OCI-LY7 (cell line): ENCODE data around the gene GID8. TPM values are rescaled to one million over a fixed set of nuclear protein-coding genes. Genes with fewer than 3 reads are reported as not detected.

Source experiments
- BruUV-seq: library from RNA; stranded (reverse); fragments of 400-500 nt; replicated peaks from 2 replicates; lab custom pipeline; 2021; lab: Mats Ljungman, UMichigan
- CTCF ChIA-PET: fragments of 300-600 bp; sonication (Branson Sonifier 250); formaldehyde crosslinking; loops from one replicate; lab custom pipeline; 2022; ENCODE audit warnings: antibody characterized with exemption; ENCODE audit not compliant: unreplicated experiment; lab: Charles Lee
- POLR2A ChIA-PET: fragments of 300-600 bp; sonication (Branson Sonifier 250); formaldehyde crosslinking; loops from one replicate; lab custom pipeline; 2022; ENCODE audit warnings: antibody characterized with exemption; lab: Charles Lee
- DNase-seq: peaks from one replicate; pipeline ENCODE4 v3.0.0-alpha.2; 2015; ENCODE audit warnings: low spot score
- H2AFZ ChIP-seq: fragments of 200-600 bp; sonication (generic), shearing (Covaris generic); 2 replicates; pipeline ENCODE4 v1.6.1; 2014; ENCODE audit warnings: mild to moderate bottlenecking, antibody characterized with exemption, low read length, moderate library complexity
- H3K27ac ChIP-seq: fragments of 200-600 bp; sonication (generic); 2 replicates; pipeline ENCODE4 v1.5.1; 2014; ENCODE audit warnings: mixed run types, low read depth, mild to moderate bottlenecking, moderate library complexity, low read length, inconsistent platforms; ENCODE audit not compliant: poor library complexity, severe bottlenecking
- H3K36me3 ChIP-seq: fragments of 200-600 bp; sonication (generic); 2 replicates; pipeline ENCODE4 v1.6.1; 2014; ENCODE audit warnings: mild to moderate bottlenecking, antibody characterized with exemption, low read length, moderate library complexity, mixed read lengths; ENCODE audit not compliant: insufficient read depth
- H3K4me1 ChIP-seq: fragments of 200-600 bp; sonication (generic); 2 replicates; pipeline ENCODE4 v1.5.1; 2014; ENCODE audit warnings: mild to moderate bottlenecking, low read length; ENCODE audit not compliant: insufficient read depth, poor library complexity, severe bottlenecking
- H3K4me2 ChIP-seq: fragments of 200-600 bp; sonication (generic); 2 replicates; pipeline ENCODE4 v1.6.1; 2014; ENCODE audit warnings: mild to moderate bottlenecking, low read length
- H3K4me3 ChIP-seq: fragments of 200-600 bp; sonication (generic); 2 replicates; pipeline ENCODE4 v1.5.1; 2014; ENCODE audit warnings: mild to moderate bottlenecking, low read depth, low read length; ENCODE audit not compliant: poor library complexity, severe bottlenecking
- H3K79me2 ChIP-seq: fragments of 200-600 bp; sonication (generic); 2 replicates; pipeline ENCODE4 v1.6.1; 2016; ENCODE audit warnings: low read depth, mild to moderate bottlenecking, low read length, moderate library complexity, mixed read lengths; ENCODE audit not compliant: insufficient read depth
- H3K9me2 ChIP-seq: fragments of 200-600 bp; sonication (generic); 2 replicates; pipeline ENCODE4 v1.6.1; 2016; ENCODE audit warnings: mild to moderate bottlenecking, low read length, mixed read lengths; ENCODE audit not compliant: insufficient read depth
- H3K9me3 ChIP-seq: fragments of 200-600 bp; sonication (generic); 2 replicates; pipeline ENCODE4 v1.6.1; 2014; ENCODE audit warnings: mild to moderate bottlenecking, mixed run types, low read length, mixed read lengths
- H4K20me1 ChIP-seq: fragments of 200-600 bp; sonication (generic); 2 replicates; pipeline ENCODE4 v1.6.1; 2014; ENCODE audit warnings: mild to moderate bottlenecking, antibody characterized with exemption, low read length, moderate library complexity, mixed read lengths; ENCODE audit not compliant: insufficient read depth
- CTCF ChIP-seq: fragments of 200-600 bp; sonication (generic); conservative IDR thresholded peaks from 2 replicates; pipeline ENCODE4 v1.5.1; 2014; ENCODE audit warnings: mild to moderate bottlenecking, antibody characterized with exemption, low read length, moderate library complexity, mixed read lengths
- EZH2phosphoT487 ChIP-seq: fragments of 200-600 bp; sonication (generic); IDR thresholded peaks from 2 replicates; pipeline ENCODE4 v1.6.1; 2018; ENCODE audit warnings: low read depth, borderline replicate concordance, mild to moderate bottlenecking, mixed run types, antibody characterized with exemption, low read length, moderate library complexity, mixed read lengths
- intact Hi-C: fragments of 100-400 bp; cut with micrococcal nuclease; formaldehyde crosslinking; loops from one replicate; pipeline ENCODE4 v1.10.0; 2022; ENCODE audit not compliant: unreplicated experiment
- total RNA-seq, 2 experiments: library from RNA; depleted of rRNA in 1 of 2; stranded (reverse); fragments of >200 nt in 1 of 2; shearing (Covaris generic) in 1 of 2; gene quantifications; 2 replicates each; pipeline ENCODE4 v1.2.3, GENCODE V29; 2014 to 2022

Gene GID8
- total RNA-seq, 2 experiments from 2014 or later = 28.7 to 47.7 TPM

- DNase-seq = no peak
- H3K4me1 ChIP-seq = peaks cover 22% of the 10 kb centered on the region
- H3K27ac ChIP-seq = no peak overlapping the region
- no peak overlapping the region for H2AFZ ChIP-seq
- H3K9me2 ChIP-seq = no peaks in the 10 kb centered on the region
- H4K20me1 ChIP-seq = no peaks in the 10 kb centered on the region
- TF ChIP-seq CTCF = no peak
- TF ChIP-seq EZH2phosphoT487 = no peak
- peaks cover 10% of the 10 kb centered on the region for H3K9me3 ChIP-seq
- peaks cover 57% of the 10 kb centered on the region for H3K36me3 ChIP-seq
- H3K79me2 ChIP-seq = no peaks in the 10 kb centered on the region
- no peak overlapping the region for H3K4me3 ChIP-seq
- intact Hi-C loops = loop anchor here (10.0 kb wide), 1 partner anchor 55 kb away; the partner anchor contains the start of gene BHLHE23
- no peak overlapping the region for H3K4me2 ChIP-seq
- BruUV-seq = no TSS peak
- CTCF ChIA-PET = no interaction called here
- POLR2A ChIA-PET = interaction anchor here (0.8 kb wide), 1 partner anchor 13 kb away, joined by 3 read pairs; no protein-coding TSS in a partner anchor
These were observed 12.0 kb downstream of the GID8 start for GRCh38 chr20:62949962-62950361.

DNA sequence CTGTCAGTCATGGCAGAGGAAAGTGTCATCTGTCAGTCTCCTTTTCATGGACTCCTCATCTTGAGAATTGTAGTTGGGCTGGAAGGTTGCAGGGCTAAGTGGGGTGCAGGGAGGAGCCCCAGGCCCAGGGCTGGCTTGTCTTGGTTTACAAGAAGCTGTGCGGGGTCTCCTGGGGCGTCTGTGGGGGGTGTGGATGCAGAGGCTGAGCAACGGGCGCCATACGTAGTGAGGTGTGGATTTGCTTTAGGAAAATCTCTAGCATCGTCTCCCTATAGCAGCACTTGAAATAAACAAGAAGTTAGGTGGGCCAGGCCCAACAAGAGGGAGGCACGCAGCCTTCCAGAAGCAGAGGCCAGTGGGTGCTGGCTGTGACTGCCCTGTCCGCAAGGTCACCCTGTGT is 12.8 kb downstream of the GID8 start:
- POLR2A ChIA-PET = no interaction called here
- H3K4me3 ChIP-seq = no peak overlapping the region
- H3K79me2 ChIP-seq = no peaks in the 10 kb centered on the region
- H2AFZ ChIP-seq = no peak overlapping the region
- DNase-seq = no peak
- H3K4me2 ChIP-seq = no peak overlapping the region
- TF ChIP-seq CTCF = no peak
- TF ChIP-seq EZH2phosphoT487 = no peak
- no peak overlapping the region for H3K27ac ChIP-seq
- H3K4me1 ChIP-seq = peaks cover 24% of the 10 kb centered on the region
- H3K9me3 ChIP-seq = peaks cover 10% of the 10 kb centered on the region
- CTCF ChIA-PET = no interaction called here
- H3K9me2 ChIP-seq = no peaks in the 10 kb centered on the region
- H3K36me3 ChIP-seq = peaks cover 50% of the 10 kb centered on the region
- no TSS peak for BruUV-seq
- intact Hi-C loops = loop anchor here (10.0 kb wide), 1 partner anchor 54 kb away; the partner anchor contains the start of gene BHLHE23
- H4K20me1 ChIP-seq = no peaks in the 10 kb centered on the region

DNA sequence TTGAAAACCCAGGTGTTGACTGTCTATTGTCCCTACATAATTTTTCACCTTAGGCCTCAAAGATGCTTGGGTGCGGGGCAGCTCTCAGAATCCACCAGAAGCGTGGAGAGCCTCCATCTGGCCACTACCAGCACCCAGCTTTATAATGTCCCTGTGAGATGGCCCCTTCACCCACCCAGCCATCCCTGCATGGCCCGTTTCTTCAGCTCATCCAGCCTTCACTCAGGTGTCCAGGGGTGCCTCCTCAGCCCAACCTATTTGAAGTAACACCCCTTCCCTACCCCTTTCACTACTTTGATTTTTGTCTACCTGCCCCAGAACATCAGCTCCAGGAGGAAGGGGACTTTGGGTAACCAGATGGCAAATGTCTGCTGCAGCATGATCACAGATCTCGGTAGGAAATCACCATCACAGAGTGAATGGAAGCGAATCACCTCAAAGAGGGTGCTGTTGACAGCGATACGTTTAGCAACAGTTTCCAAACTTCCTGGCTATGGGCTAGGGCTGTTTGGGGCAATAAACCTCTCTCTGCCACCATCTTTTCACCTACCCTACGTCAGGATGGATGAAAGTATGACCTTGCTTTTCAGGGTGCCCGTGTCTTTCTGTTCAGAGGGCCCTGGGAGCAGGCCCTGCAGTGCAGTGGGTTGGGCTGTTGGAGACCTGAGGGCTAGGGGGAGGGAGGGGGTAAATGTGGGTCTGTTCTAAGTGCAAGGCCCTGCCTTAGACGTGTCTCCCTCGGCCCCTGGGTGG is 13.4 kb downstream of the GID8 start:
- intact Hi-C loops = loop anchor here (10.0 kb wide), 1 partner anchor 53 kb away; the partner anchor contains the start of gene BHLHE23
- no peaks in the 10 kb centered on the region for H3K9me2 ChIP-seq
- H3K4me3 ChIP-seq = no peak overlapping the region
- peaks cover 10% of the 10 kb centered on the region for H3K9me3 ChIP-seq
- no TSS peak for BruUV-seq
- no peaks in the 10 kb centered on the region for H3K79me2 ChIP-seq
- POLR2A ChIA-PET = no interaction called here
- H3K27ac ChIP-seq = no peak overlapping the region
- no peaks in the 10 kb centered on the region for H4K20me1 ChIP-seq
- no peak overlapping the region for H3K4me2 ChIP-seq
- CTCF ChIA-PET = no interaction called here
- no peak for TF ChIP-seq EZH2phosphoT487
- no peak for TF ChIP-seq CTCF
- peaks cover 44% of the 10 kb centered on the region for H3K36me3 ChIP-seq
- no peak for DNase-seq
- H3K4me1 ChIP-seq = peaks cover 24% of the 10 kb centered on the region
- no peak overlapping the region for H2AFZ ChIP-seq
